Hepatic stellate cell (primary cell): ENCODE measurements around the gene MRPS23.

Source experiments
- DNase-seq: peaks from one replicate; pipeline ENCODE4 v3.0.0; 2011; ENCODE audit warnings: low spot score

The MRPS23 gene

DNA sequence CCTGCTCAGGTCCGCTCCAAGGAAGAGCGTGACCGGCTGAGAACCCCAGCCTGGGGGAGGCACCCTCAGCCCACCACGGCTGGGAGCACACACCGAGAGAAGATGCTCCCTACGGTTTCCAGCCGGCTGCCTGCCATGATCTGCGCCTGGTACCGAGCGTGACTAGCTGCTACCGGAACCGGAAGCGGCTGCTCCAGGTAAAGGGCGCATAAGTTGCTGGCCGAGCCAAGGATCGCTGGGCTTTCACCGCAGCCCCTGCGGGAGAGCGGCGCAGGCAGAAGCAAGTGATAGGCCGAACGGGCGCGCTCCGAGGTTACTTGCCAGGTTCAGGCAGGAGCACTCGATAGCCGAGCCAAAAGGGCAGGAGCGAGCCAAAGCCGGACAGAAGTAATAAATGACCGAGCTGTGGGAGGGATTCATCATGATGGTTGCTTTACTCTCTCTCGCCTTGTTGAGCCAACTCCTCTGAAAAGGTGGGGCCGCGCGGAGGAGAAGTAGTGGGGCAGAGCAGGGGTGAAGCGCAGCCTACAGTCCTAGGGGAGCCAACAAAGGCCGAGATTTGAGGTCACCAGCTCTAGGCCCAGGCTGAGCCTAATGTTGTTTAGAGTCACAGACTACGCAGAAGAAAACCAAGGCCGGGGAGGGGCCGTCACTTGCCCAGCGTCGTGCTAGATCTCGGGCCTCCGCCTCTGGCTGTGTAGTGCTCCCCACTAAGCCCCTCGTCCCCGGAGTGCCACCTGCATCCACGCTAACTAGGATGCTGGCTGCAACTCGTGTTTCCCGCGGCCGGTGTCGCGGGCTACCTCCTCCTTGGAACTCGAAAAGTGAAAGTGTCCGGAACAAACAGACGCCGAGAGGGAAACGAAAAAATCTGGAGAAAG, at the start of gene MRPS23:
Gene MRPS23 (minus strand): TSS at position 171 of the 881 bp plus-strand sequence. CDS start 34 bp downstream, at position 137.
- peak; percentile 93 for DNase-seq

DNA sequence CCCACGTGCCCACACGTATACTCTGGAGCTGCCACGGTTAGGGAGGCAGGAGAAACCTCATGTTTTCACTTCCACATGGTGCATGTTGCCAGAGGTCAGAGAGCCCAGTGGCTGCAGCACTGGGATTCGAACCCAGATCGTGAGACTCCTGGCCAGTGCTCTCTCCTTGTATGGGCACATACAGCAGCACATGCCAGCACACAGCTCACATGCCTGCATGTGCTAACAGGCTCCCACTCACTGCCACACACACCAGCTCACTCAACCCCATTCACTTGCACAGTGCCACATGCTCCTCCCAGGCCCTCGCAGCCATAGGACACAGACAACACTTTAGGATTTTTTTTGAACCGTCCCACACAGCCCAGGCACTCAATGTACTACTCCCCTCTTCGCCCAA, 49.5 kb upstream of the MRPS23 start:
- DNase-seq, result no peak

DNA sequence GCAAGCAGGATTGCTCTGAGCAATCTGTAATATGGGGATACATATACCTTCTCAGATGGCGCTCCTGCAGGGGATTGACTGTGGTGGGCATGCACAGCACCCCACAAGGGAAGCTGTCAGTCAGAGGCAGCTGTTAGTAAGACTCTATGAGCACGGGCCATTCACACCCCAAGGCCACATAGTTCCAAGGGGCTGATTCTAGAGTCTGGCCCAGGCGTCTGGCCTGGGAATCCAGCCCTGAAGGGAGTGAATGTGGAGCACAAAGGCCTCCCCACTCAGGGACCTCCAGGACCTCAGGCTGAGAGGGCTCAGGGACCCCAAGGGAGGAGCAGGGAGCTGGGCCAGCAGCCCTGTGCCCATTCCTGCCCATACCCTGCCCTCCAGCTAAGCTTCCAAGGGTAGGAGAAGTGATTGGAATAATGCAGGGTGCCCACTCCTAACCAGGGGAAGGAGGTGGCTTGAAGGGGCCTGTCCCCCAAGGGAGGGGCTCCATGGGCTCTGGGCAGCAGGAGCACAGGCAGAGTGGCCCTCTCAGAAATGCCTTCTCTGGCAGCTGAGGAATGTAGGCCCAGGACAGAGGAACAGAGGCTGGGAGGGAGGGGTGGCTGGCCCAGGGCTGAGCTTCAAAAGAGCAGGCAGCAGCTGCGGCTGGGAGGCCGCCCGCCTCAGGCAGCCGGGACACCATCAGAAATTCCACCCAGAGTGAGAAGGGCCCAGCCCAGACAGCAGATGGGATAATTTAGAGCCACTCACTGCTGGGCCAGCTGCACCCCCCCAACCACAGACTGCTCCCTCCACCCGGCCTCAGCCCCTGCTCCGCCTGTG, 48.9 kb upstream of the MRPS23 start:
- peak; percentile 83 for DNase-seq

GRCh38 chr17:57895382-57896060, 45.7 kb upstream of the MRPS23 start:
- no peak for DNase-seq

- DNase-seq, result no peak
Measured at GRCh38 chr17:57894848-57895247, 45.0 kb upstream of the MRPS23 start.

DNA sequence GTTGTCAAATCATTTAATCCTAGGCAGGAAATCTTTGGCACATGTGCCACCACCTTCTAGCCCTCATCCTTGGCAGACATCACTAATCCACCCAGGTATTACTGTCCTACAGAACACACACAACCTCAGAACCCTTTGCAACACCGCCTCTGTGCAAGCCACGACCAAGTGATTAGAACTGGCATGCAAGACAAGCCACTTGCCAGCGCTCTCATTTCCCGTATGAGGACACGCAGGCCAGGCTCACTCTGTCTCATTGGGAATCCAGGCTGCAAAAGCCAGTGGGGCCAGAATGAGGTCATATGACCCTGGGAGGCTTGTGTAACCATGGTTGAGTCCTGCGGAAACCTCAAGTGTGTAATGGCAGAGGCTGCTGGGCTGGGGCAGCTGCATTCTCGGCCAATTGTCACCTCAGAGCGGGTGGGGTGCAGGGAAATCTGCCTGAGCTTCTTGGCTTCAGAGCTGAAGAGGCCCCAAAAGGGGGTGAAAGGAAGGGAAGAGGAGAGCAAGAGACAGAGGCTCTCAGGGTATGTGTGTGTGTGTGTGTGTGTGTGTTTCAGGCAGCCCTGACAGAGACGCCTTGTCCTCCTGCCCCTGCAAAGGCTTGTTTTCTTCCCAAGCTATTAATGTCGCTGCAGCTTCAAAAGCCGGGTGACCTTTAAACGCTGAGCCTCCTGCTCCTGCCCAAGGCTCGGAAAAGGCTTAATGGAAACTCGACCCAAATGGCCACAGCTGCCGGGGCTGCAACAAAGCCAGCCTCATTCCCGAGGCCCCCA, 43.2 kb upstream of the MRPS23 start:
- DNase-seq, result peak; percentile 96

GRCh38 chr17:57892146-57892819, 42.4 kb upstream of the MRPS23 start:
- DNase-seq, result peak; percentile 90

DNA sequence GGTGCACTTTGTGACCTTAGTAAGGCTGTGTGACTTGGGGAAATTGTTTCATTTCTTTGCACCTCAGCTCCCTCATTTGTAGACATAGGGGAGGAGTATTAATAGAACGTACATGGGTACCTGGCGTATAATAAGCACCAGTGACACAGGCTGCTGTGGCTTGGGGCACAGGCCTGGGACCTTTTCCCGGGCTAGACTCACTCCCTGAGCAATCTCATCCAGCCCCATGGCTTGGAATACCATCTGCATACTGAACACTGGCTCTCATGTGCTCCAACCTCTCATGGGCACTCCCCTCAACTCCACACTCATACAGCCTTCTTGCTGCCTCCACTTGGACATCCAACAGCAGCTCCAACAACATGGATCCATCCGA, 41.0 kb upstream of the MRPS23 start:
- DNase-seq, result no peak

DNA sequence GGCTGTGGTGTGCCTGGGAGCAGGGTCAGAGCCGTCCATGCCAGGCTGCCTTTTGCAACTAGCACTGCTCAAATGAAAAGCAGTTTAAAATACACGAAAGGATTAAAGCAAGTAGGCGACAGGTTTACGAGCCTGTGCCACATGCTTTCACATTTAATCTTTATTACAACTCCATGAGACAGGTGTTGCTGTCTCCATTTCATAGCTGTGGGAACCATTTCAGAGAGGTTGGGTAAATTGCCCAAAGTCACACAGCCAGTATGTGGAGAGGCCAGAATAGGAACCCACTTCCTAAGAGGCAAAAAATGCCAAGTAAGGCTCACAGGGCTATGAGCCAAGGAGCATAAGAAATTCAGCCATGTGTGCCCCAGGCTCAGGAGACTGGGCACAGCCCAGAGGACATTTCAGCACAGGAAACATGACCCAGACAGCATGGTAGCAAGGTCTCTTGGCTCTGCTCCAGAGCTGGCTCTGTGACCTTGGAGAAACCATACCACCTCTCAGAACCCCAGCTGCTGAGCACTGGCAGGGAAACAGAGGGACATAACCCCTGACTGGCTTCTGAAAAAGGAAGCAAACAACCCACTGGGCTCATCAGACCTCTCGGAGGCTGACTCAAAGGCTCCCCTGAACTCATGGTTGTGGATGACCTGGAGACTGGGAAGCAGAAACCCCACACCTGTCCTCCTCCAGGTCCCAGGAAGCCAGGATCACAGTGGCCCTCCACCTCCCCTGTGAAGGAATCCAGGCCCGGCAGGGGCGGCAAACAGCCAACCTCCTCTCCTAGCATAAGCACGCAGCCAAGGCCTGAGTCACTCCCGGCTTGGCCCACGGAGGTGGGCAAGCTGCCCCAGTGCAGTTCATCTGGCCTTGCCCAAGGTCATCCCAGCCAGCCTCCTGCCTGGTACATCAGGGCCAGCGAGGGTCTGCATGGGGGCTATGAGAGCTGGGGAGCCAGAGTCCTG, 40.3 kb upstream of the MRPS23 start:
- DNase-seq, result peak; percentile 90

DNA sequence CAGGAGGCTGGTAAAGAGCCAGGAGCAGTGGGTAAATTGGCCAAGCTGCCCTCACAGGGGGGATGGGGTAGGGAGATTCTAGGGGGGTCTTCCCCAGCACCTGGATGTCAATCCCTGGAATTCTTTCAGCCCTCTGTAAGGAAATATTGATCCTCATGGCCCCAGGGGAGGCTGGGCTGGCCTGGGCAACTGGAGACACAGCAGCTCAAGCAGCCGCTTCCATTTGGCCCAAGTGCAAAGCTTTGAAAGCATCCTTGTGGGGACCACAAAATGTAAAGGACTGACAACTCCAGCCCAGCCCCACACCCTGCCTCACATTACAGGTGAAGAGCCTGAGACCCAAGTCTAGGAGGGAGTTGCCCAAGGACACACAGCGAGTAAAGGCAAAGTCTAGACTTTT, 39.4 kb upstream of the MRPS23 start:
- DNase-seq, result no peak

DNA sequence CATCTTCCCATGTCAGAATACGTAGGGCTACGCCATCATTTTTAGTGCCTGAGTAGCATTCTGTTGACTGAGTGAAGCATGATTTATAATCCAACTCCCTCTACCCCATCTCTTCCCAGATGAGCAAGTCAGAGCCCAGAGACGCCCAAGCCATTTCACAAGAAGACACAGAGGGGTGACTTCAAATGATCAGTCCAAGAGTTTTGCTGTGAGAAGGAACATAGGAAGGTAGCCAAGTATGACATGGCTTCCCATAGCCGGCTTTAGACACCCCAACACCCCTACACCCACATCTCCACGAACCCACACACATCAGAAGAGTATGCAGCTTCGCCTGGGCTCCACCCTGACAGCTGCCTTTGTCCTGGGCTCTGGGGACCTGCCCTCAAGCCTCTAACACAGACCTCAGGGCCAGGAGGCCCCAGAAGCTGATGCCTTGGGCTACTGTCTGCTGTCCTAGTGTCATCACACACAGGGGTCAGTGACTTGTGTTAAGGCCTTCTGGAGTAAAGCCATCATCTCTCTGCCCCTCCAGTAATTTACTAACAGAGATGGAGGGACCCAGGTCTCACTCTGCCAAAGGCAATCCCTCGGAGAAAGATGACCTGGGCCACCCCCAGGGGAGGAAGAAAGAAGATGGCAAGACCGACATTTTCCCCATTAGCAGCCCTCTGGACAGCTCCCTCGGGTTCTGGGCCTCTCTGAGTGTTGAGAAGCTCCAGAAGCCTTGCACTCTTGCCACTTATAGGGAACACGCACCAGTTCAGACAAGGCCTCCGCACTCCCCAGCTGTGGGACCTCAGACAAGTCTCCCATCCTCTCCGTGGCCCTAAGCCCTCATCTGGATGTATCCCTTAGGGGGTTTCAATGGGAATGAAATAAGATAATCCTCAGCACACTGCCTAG, 38.7 kb upstream of the MRPS23 start:
- no peak for DNase-seq

DNA sequence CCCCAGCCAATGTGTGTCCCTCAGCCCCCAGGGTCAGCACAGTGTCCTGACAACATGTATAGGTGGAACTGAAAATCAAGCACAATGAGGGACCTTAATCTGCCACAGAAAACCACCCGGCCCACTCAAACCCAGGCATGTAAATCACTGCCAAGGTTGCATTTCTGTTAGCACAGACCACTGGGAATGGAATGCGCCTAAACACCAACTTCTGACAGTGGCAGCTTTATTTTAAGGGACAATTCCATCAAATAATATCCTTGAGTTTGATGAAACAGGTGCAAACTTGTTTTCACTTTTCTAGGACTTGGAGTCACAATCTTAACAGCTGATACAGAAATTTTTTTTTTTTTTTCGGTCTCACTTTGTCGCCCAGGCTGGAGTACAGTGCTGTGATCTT, 37.3 kb upstream of the MRPS23 start:
- DNase-seq, result no peak

GRCh38 chr17:57886020-57886419, 36.2 kb upstream of the MRPS23 start:
- DNase-seq, result no peak

GRCh38 chr17:57885148-57885915, 35.5 kb upstream of the MRPS23 start:
- DNase-seq, result no peak

DNA sequence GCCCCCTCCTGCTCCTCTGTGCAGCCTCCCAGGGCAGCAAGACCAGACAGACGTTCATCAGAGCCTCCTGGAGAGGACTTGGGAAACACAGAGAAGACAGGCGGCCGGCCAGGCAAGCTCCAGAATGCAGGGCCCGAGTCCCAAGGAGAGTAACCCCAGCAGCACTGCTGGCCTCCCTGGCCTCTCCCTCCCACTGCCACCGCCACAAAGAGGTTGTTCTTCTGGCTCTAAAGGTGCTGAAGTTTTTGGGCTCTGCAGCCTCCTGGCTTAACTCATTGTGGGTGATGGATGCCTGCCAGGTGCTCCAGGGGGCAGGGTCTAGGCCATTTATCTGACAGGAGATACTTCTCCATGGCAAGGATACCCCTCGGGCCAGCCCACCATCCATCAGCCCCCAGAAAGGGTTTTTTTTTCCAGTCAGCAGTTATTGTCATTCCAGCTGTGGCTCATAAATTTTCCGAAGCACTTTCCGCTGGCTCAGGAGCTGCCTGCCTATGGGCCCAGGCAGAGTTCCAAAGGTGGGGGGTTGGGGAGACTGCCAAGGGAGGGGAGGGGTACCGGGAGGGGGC, 32.0 kb upstream of the MRPS23 start:
- DNase-seq, result no peak

DNA sequence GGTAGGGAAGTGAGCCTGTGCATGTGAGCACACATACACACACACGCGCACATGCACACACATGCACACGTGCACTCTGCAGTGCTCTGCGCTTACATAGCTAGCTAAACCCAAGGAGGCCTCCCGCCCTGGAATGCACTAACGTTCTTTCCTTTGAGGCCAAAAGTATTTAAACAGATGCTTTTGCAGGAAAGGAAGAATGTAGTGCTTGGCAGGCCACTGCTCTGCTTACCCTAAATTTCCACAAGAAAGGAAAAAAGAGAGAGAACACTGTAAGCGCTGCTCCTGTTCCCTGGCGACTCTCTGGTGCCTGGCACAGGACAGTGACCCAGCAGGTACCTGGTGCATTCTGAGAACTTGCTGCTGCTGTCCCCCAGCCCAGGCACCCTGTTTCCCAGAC, 31.3 kb upstream of the MRPS23 start:
- DNase-seq, result peak; percentile 68

DNA sequence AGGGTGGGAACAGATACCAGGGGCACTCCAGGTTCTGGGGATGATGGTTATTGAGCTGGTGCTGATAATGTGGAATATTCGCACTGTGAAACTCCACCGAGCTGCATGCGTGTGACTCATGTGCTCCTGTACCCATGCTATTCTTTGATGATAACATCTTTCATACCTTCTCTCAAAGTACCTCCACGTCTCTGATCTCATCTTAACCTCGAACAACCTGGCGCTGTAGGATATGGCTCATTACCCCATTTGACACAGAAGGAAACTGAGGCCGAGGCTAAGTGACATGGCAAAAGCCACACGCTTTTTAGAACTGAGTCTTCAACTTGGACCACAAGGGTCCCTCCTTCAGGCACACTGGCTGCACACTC, 30.2 kb upstream of the MRPS23 start:
- DNase-seq, result no peak
